Stomach (tissue), 9 donors: Measurements from ENCODE around the gene NCAPD3. TPM values are rescaled to one million over a fixed set of nuclear protein-coding genes. Genes with fewer than 3 reads are reported as not detected.

ENCODE experiments used
- DNase-seq, 2 donors: peaks; one replicate each; pipeline versions ENCODE4 v3.0.0 to v3.0.0-alpha.2; 2013 to 2019
- H3K27ac ChIP-seq, 5 donors: fragments of 200-600 bp in 4 of 5; sonication (generic) in 4 of 5; one replicate each; pipeline ENCODE4 v1.5.1; 2013 to 2019; ENCODE audit warnings: mild to moderate bottlenecking in 1 of 5, moderate library complexity in 1 of 5
- H3K27me3 ChIP-seq, 3 donors: fragments of 200-600 bp; sonication (generic); one replicate each; pipeline ENCODE4 v1.5.1; 2017 to 2019; ENCODE audit warnings: mixed run types in 1 of 3
- H3K36me3 ChIP-seq, 4 donors: fragments of 200-600 bp; sonication (generic); 1 replicate in 3 of 4; 2 replicates in 1 of 4; pipeline ENCODE4 v1.5.1; 2016 to 2019
- H3K4me1 ChIP-seq, 4 donors: fragments of 200-600 bp; sonication (generic); one replicate each; pipeline ENCODE4 v1.5.1; 2016 to 2019
- H3K4me3 ChIP-seq, 4 donors: fragments of 200-600 bp; sonication (generic) in 3 of 4; one replicate each; pipeline ENCODE4 v1.5.1; 2016 to 2019; ENCODE audit warnings: mild to moderate bottlenecking in 1 of 4
- H3K9me3 ChIP-seq, 4 donors: fragments of 200-600 bp; sonication (generic); one replicate each; pipeline ENCODE4 v1.5.1; 2016 to 2019
- EP300 ChIP-seq: sonication (generic); formaldehyde crosslinking; IDR thresholded peaks from one replicate; pipeline ENCODE4 v1.6.1; 2017; ENCODE audit warnings: antibody characterized with exemption
- POLR2A ChIP-seq, 4 donors: fragments of 450-650 bp; IDR thresholded peaks; one replicate each; pipeline ENCODE4 v1.6.1; 2016; ENCODE audit warnings: antibody characterized with exemption in 4 of 4, control low read depth in 2 of 4, mild to moderate bottlenecking in 1 of 4, moderate library complexity in 1 of 4
- POLR2AphosphoS5 ChIP-seq, 3 donors: sonication (generic); formaldehyde crosslinking; IDR thresholded peaks; one replicate each; pipeline ENCODE4 v1.6.1; 2016; ENCODE audit warnings: antibody characterized with exemption in 3 of 3
- WGBS, 5 donors: extraction: QIAGEN DNeasy Blood & Tissue Kit in 3 of 5; methylation state at CpG; one replicate each; pipeline versions ENCODE4 v1.1.5 to v1.1.7; 2013 to 2018; 5-methylcytosine and 5-hydroxymethylcytosine counted together
- intact Hi-C: fragments of 100-400 bp; cut with DNase I; formaldehyde crosslinking; loops from one replicate; pipeline ENCODE4 v1.15.1; 2023; ENCODE audit warnings: low total_unique reads
- polyA plus RNA-seq, 3 donors: library from polyadenylated mRNA; stranded (reverse); fragments of 200-250 nt; gene quantifications; one replicate each; pipeline ENCODE4 v1.2.3, GENCODE V29; 2013
- total RNA-seq, 5 donors: library from RNA; depleted of rRNA; stranded (reverse); fragments of >200 nt; gene quantifications; one replicate each; pipeline versions ENCODE4 v1.1.0 to v1.2.3, GENCODE V29; 2014 to 2016
- TF ChIP-seq, protein P1 (sequence below), 7 experiments: fragments of 450-650 bp in 4 of 7; fragments of 200-600 bp in 3 of 7; sonication (generic) in 3 of 7; IDR thresholded peaks; one replicate each; pipeline ENCODE4 v1.5.1; 2016 to 2019; ENCODE audit warnings: antibody characterized with exemption in 7 of 7, control low read depth in 2 of 7, mild to moderate bottlenecking in 1 of 7
- donor health status: healthy with polysubstance abuse.
- donor health status: Bipolar disorder and iron deficiency.
- donor health status: healthy.

The NCAPD3 gene
- total and polyA plus RNA-seq, 8 donors = 3.3 to 27.8 (median 10.2) TPM

DNA sequence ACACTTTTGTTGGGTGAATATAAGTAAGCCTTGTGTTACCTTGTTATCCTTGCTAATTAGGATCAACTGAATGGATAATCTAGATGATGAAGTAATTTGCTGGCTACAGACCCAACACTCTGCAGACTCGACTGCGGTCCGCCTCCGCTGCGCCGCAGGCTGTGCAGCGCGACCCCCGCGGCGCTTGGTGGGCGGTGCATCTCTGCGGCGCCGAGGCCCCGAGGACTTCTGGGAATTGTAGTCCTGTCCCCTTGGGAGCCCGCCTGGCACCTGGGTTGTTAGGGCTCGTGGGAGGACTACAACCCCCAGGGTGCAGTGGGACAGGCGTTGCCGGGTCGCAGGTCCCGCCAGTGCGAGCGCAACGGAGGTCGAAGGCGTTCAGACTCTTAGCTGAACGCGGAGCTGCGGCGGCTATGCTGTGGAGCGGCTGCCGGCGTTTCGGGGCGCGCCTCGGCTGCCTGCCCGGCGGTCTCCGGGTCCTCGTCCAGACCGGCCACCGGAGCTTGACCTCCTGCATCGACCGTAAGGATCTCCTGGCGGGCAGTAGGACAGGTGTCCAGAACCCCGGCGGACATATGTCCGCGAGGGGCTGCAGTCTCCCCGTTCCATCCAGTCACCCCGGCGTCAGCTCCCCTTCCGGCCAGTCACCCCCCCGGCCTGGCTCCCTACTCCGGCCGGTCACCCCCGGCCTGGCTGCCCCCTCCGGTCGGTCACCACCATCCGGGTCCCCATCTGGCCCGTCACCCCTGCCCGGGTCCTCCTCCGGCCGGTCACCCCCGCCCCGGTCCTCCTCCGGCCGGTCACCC is 29.6 kb upstream of the NCAPD3 start, which contains the start of the genes ACAD8 and THYN1:
Gene ACAD8 (plus strand): TSS at position 381 of the 806 bp plus-strand sequence. CDS start 33 bp downstream, at position 414.
Gene THYN1 (minus strand): TSS at position 165 of the 806 bp plus-strand sequence. CDS start 470 bp downstream, outside the sequence.
- Histone ChIP-seq H3K27ac (peak within 1 kb of the TSS; percentile 49 to 86 (median 75)), H3K4me3 (peak within 1 kb of the TSS; percentile 74 to 98 (median 88)), H3K36me3 (peaks cover 21 to 47% (median 46%) of the 10 kb centered on the region in 4 donors), H3K9me3 (no peaks in the 10 kb centered on the region), H3K4me1 (peaks cover 17 to 43% (median 29%) of the 10 kb centered on the region in 4 donors), H3K27me3 (no peaks in the 10 kb centered on the region)
- DNase-seq = peak; percentile 97 to 99
- intact Hi-C loops = no loop called here
- WGBS, 5 donors = 0 to 1% (median 0%) methylated on average over 36 to 70 of the region's 70 CpGs
- TF ChIP-seq EP300 (no peak), POLR2AphosphoS5 (IDR thresholded peaks at IDR 0.05) (peak; percentile 71 to 94 (median 82)), POLR2A (IDR thresholded peaks at IDR 0.05) (peak in 1 of 4 donors; percentile 16)
- TF ChIP-seq, protein P1, sequence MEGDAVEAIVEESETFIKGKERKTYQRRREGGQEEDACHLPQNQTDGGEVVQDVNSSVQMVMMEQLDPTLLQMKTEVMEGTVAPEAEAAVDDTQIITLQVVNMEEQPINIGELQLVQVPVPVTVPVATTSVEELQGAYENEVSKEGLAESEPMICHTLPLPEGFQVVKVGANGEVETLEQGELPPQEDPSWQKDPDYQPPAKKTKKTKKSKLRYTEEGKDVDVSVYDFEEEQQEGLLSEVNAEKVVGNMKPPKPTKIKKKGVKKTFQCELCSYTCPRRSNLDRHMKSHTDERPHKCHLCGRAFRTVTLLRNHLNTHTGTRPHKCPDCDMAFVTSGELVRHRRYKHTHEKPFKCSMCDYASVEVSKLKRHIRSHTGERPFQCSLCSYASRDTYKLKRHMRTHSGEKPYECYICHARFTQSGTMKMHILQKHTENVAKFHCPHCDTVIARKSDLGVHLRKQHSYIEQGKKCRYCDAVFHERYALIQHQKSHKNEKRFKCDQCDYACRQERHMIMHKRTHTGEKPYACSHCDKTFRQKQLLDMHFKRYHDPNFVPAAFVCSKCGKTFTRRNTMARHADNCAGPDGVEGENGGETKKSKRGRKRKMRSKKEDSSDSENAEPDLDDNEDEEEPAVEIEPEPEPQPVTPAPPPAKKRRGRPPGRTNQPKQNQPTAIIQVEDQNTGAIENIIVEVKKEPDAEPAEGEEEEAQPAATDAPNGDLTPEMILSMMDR (IDR thresholded peaks at IDR 0.05) = peak in 5 of 7 experiments; percentile 29 to 57 (median 35)

DNA sequence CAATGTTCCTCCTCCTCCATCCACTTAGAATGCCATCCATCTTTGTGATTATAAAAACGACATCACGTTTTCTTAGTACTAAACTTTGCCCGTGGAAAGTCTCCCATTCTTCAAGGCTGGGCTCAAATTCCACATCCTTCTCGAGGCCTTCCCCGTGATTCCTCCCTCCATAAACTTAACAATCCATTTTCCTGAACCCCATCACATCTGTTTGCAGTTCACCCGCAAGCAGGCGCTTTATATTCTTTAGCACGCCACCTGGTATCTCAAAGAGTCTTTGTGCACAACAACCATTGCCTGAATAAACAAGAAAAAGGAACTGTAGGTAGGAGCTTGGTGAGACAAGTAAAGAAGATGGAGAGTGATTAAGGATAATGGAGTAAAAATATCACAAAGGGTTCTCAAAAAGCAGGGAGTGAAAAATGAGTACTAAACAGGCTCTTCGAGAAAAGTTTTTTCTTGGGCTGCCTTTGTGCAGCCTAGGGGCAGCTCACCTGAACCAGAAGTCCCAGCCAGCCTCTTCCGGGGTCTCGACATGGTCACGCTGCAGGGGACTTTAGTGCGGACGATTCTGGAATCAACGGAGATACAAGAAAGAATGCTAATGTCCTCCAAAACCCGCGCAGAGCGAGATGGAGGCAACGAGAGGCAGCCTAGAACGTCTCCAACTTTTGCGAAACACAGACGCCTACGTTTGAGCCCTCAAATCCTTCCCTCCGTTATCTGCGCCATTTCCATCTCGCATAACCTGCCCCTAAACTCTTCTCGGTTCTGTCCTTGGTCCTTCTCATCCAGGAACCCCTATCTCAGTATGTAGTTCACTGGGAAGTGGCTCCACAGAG is 28.8 kb upstream of the NCAPD3 start:
- TF ChIP-seq POLR2AphosphoS5 (IDR thresholded peaks at IDR 0.05) (no peak), EP300 (no peak), POLR2A (IDR thresholded peaks at IDR 0.05) (no peak)
- TF ChIP-seq, protein P1 (IDR thresholded peaks at IDR 0.05) = no peak
- 2 to 5% (median 3%) methylated on average over 27 of the region's 27 CpGs for WGBS, 5 donors
- intact Hi-C loops = no loop called here
- Histone ChIP-seq H3K27ac (peak overlapping the region; percentile 28 to 86 (median 75)), H3K9me3 (no peaks in the 10 kb centered on the region), H3K4me1 (peaks cover 17 to 43% (median 29%) of the 10 kb centered on the region in 4 donors), H3K4me3 (peak overlapping the region; percentile 74 to 98 (median 88)), H3K27me3 (no peaks in the 10 kb centered on the region), H3K36me3 (peaks cover 27 to 47% (median 46%) of the 10 kb centered on the region in 4 donors)
- peak in 1 of 2 donors; percentile 64 for DNase-seq

DNA sequence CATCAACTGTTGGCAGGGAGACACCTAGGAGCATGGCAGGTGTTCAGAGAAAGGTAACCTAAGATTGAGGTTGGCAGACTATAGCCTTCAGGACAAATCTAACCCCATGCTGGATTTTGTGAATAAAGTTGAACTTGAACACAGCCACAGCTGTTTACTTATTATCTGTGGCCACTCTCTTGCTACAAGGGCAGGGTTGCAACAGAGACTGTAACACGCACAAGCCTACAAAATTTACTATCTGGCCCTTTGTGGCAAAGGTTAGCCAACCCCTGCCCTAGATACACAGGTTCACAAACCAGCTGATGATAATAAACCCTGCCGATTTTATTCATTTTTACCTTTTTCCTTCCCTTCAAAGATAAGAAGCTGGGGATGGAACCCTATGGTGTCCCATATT is 26.9 kb upstream of the NCAPD3 start:
- peaks cover 17 to 36% (median 29%) of the 10 kb centered on the region in 4 donors for H3K4me1 ChIP-seq
- no peaks in the 10 kb centered on the region for H3K9me3 ChIP-seq
- intact Hi-C loops = no loop called here
- no peak for TF ChIP-seq EP300
- H3K27ac ChIP-seq = no peak overlapping the region
- no peaks in the 10 kb centered on the region for H3K27me3 ChIP-seq
- DNase-seq = no peak
- peaks cover 44 to 56% (median 55%) of the 10 kb centered on the region in 4 donors for H3K36me3 ChIP-seq
- no peak overlapping the region for H3K4me3 ChIP-seq
- WGBS, 5 donors = 77 to 94% (median 79%) methylated on average over 2 of the region's 2 CpGs

DNA sequence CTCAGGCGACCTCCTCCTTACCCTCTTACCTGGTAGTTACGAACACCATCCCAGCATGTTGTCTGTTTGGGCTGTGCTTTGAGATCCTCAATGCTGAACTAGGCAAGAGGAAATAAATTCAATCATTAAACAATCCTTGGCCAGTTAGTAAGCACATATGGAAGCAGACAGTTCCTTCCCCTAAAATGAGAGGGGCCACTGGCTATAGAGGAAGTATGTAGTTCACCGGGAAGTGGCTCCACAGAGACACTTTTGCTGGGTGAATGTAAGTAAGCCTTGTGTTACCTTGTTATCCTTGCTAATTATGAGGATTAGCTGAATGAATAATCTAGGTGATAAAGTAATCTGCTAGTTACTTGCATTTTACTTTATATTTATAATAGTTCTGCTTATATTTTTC is 26.5 kb upstream of the NCAPD3 start:
- WGBS, 5 donors = 92 to 95% (median 95%) methylated on average over 3 of the region's 3 CpGs
- intact Hi-C loops = no loop called here
- Histone ChIP-seq H3K27me3 (no peaks in the 10 kb centered on the region), H3K36me3 (peaks cover 48 to 60% (median 59%) of the 10 kb centered on the region in 4 donors), H3K27ac (no peak overlapping the region), H3K9me3 (no peaks in the 10 kb centered on the region), H3K4me3 (no peak overlapping the region), H3K4me1 (peaks cover 17 to 32% (median 26%) of the 10 kb centered on the region in 4 donors)
- TF ChIP-seq, protein P1 (IDR thresholded peaks at IDR 0.05) = no peak
- TF ChIP-seq EP300 (no peak), POLR2AphosphoS5 (IDR thresholded peaks at IDR 0.05) (no peak), POLR2A (IDR thresholded peaks at IDR 0.05) (no peak)
- DNase-seq = no peak
